GM21367 (cell line): ENCODE measurements around the gene NUAK2.

Source experiments
- ATAC-seq: cut with Tn5 transposase; IDR thresholded peaks from one replicate; pipeline ENCODE4 v1.9.1; 2021; ENCODE audit not compliant: unreplicated experiment

Gene NUAK2

DNA sequence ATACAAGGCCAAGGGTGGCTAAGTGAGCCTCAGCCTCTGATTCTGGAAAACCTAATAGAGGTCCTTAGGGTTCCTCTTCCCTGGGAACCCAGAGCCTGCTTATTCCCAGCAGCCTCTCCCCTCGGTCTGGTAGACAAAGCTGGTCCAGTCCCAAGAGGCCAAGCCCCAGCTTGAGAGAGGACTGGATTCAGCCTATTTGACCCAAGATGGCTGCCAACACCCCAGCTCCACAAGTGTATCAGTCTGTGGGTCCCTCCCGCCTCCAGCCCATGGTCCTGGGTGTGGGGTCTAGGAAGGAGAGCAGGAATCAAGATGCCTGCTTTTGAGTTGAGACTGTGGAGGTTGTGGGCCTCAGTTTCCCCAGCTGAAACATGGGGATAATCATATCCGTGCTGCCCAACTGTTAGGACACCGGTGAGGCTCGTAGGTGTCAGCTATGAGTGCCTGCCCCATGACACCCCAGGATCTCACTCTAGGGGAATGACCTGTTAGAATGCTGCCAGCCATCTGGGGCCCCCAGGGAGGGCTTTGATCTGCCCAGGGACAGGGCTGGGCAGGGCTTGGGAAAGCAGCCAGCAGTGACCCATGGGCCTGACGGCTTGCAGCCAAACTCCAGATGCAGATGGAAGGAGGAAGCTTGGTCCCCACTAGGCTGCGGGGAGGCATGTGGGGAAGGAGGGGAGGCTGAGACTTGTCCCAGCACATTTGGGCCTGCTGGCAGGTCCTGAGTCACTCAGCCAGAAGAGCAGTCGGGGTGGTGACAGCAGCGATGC lies 45.4 kb downstream of the NUAK2 start:
- no peak for ATAC-seq

- ATAC-seq, result no peak
These were observed 46.4 kb downstream of the NUAK2 start for GRCh38 chr1:205275133-205275532.

DNA sequence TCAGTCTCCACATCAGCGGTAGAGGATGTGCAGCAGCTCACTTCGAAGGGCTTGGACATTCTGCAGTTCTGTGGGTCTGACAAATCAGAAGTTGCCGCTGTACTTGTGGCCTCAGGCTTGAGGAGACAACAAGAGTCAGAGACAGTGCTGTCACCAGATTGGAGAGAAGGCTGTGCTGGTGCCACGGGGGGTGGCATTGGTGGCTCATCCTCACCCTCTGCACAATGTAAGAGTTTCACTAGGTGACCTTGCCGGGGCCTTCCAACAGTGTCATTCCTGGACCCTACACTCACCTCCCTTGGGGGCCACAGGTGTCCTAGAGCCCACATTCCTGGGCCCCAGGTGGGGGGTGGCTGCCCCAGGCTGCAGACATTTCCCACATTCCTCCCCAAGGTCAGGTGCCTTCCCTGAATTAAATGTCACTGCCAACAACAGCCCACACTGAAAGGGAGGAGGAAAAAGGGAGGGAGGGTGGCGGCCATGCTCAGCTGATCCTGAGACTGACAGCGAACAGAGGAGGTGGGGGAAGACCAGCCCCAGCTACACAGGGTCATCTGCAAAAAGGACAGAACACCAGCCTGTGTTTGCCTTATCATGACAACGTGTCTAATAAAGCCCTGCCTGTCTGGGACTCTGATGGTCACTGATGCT lies 47.4 kb downstream of the NUAK2 start:
- no peak for ATAC-seq

DNA sequence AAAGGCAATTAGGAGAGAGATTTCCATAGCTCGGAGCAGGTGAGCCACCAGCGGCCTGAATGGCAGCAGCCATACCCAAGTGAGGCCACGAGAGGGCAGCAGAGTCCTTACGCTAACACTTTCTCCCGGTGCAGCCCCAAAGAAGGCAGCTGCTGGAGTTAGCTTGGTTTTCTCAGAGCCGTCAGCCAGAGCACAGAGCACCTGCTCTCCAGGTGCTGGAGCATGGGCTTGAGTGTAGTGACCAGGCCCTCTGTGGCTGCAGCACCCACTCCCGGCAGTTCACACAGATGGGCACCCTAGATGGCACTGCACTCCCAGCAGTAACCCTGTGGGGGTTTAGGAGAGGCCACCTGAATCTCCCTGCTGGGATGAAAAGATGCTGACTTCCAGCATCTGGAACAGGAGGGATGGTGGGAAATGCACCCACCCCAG lies 48.0 kb downstream of the NUAK2 start:
- no peak for ATAC-seq

DNA sequence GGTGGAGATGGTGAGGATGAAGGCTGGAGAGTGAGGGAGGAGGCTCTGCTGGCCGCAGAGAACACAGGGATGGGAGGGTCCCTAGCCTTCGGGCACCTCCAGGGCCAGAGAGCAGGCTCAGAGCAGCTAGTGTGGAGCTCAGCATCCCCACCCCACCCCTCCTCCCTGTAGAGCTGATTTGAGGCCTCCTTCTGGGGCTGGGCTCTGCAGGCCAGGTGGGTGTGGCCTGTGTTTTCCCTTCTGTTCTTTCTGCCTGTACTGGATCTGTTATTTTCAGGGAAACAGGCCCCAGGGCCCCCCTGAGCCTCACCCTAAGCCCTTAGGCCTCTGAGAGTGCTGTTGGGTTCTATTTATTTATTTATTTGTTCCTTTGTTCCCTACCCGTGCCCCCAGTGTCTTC lies 49.0 kb downstream of the NUAK2 start:
- no peak for ATAC-seq

GRCh38 chr1:205271745-205272144 lies 49.8 kb downstream of the NUAK2 start:
- ATAC-seq, result no peak

DNA sequence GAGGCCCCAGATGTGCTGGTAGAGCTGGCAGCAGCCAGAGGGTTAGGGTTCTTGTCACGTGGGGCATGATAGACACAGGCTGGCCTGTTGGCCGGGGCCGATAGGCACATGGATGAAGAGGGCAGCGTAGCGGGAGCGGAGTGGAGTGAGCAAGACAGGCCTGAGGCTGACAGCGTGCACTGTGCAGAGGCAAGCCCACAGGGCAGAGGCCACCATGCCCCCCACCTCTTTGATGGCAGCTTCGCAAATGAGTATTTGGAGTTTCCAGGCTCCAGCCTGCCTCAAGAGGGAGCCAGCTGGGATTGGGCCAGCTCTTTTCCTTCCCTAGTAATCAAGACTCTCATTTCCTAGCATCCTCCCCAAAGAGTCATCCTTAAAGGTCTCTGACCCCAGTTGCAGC lies 50.3 kb downstream of the NUAK2 start:
- no peak for ATAC-seq

DNA sequence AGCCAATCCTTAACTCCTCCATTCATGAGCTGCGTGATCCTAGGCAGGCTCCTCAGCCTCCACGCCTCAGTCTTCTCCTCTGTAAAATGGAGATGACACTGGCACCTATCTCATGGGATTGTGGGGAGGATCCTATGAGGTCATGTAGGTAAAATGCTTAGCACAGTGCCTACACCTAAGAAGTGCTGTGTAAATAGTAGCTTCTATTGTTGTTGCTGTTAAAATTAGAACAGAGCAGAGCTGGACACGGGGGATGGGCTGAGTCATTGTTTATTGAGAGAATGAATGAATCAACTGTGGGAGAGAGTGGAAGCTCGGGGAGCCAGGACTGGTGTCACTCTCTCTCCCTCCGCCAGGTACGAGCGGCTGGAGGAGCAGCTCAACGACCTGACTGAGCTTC lies 50.8 kb downstream of the NUAK2 start:
- no peak for ATAC-seq

GRCh38 chr1:205270271-205270670 lies 51.3 kb downstream of the NUAK2 start:
- ATAC-seq, result no peak

DNA sequence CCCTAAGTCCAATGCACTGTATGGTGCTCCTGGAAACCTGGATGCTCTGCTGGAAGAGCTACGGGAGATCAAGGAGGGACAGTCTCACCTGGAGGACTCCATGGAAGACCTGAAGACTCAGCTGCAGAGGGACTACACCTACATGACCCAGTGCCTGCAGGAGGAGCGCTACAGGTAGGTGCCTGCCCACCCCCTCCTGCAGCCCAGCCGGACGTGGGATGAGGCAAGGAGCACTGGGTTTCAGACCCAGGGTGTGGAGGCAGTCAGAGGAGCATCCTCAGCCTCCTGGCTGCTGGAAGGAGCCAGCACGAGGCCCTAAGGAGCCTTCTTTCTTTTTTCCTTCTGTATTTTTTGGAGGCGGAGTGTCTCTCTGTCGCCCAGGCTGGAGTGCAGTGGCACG lies 51.8 kb downstream of the NUAK2 start:
- no peak for ATAC-seq

DNA sequence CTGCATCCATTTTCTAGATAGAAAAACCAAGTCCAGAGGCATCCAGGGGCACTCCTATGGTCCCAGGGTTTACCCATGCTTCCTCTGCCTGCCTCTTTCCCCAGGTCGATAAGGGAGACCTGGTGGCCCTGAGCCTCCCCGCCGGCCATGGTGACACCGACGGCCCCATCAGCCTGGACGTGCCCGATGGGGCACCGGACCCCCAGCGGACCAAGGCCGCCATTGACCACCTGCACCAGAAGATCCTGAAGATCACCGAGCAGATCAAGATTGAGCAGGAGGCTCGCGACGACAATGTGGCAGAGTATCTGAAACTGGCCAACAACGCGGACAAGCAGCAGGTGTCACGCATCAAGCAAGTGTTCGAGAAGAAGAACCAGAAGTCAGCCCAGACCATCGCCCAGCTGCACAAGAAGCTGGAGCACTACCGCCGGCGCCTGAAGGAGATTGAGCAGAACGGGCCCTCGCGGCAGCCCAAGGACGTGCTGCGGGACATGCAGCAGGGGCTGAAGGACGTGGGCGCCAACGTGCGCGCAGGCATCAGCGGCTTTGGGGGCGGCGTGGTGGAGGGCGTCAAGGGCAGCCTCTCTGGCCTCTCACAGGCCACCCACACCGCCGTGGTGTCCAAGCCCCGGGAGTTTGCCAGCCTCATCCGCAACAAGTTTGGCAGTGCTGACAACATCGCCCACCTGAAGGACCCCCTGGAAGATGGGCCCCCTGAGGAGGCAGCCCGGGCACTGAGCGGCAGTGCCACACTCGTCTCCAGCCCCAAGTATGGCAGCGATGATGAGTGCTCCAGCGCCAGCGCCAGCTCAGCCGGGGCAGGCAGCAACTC lies 52.5 kb downstream of the NUAK2 start:
- no peak for ATAC-seq

- no peak for ATAC-seq
These were observed 54.1 kb downstream of the NUAK2 start for GRCh38 chr1:205267306-205267902.

DNA sequence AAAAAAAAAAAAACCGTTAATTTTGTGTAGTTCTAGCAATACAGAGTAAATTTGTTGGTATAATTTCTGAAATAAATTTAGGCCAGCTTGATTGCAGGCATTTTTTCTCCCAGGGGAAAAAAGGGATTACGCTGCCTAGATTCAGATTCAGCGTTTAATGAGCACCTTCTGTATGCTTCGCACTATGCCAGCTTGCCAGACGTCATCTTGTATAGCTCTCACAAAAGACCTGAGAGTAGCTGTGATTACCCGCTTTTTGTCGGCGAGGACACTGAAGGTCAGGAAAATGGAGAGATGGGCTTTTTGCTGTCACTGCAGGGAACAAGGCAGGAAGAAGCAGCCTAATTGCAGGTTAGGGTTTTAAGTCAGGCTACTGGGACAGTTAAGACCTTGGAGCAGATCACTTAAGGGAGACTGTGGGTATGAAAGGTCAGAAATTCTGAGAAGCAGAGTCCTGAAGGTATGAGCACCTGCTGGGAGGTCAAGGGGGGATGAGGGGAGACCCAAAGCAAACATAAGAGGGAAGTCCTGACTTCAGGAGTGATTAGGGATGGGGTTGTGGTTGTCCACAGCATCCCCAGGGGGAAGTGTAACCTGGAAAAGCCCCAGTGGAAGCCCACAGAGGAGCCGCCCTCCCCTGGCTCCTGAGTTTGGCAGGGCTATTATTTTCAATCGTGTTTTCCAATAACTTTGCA lies 54.8 kb downstream of the NUAK2 start:
- no peak for ATAC-seq

GRCh38 chr1:205263580-205264190 lies 57.9 kb downstream of the NUAK2 start:
- no peak for ATAC-seq

GRCh38 chr1:205262731-205263171 lies 58.8 kb downstream of the NUAK2 start:
- ATAC-seq, result no peak

DNA sequence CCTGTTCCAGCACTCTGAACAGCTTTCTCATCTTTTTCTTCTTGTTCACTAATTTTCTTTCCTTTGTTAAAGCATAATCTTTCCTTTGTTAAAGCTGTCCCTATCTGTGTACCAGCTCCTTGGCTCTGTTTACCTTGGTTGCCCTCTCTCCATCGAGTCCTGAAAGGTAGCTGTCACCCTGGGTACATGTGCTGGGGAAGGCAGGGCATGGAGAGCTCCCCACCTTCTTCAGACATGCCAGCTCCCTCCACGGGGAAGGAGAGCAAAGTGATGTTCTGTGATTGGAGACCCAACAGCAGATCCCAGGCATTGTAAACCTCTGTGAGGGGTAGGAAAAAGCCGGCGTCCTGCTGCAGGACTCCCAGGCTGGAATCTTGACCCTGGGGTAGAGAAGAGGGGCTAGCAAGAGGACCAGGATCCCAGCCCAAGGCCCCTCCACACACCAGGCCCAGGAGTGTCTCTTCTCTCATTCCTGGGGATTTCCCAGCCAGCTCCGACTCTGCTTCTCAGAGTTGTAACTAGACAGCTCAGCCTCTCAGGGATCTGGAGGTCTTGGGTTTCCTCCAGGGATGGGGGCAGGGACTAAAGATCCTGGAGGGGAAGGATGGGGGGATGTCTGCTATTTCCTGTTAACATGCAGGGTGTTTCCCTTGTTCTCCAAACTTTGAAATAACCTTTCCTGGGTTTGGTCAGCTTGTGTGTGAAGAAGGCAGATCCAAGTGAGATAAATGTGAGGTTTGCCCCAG lies 59.4 kb downstream of the NUAK2 start:
- ATAC-seq, result no peak

- ATAC-seq, result no peak
These were observed 60.4 kb downstream of the NUAK2 start for GRCh38 chr1:205260948-205261732.

DNA sequence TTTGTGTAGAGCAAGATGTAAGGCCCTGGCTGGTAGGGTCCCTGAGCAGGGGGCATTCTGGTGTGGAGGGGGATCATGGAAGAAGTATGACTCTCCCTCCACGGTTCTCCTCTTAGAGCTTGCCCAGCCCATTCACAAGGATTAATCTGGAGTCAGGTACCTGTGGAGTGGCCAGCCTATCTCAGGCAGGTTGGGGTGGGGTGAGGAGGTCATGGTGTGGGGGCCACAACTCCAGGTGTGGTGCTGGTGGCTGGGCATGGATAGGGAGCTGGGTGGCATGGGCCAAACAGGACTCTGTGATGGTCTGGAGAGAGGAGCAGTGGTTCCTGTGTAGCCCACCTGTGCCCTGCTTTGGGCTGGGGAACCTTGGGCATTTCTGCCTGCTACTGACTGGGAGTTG lies 61.5 kb downstream of the NUAK2 start:
- no peak for ATAC-seq

GRCh38 chr1:205259324-205259832 lies 62.2 kb downstream of the NUAK2 start:
- ATAC-seq, result no peak
